CD4-positive, alpha-beta T cell (primary cell): Measurements from ENCODE around the gene CLEC16A. TPM values are rescaled to one million over a fixed set of nuclear protein-coding genes. Genes with fewer than 3 reads are reported as not detected.

Source experiments
- ATAC-seq: fragments of 200-7000 bp; cut with Tn5 transposase; one replicate; pipeline ENCODE4 v1.10.0; 2022; ENCODE audit warnings: mild to moderate bottlenecking; ENCODE audit not compliant: poor library complexity
- CTCF ChIA-PET: fragments of 350-600 bp; sonication (Branson Sonifier 250); formaldehyde crosslinking; loops from one replicate; lab custom pipeline; 2021; ENCODE audit warnings: antibody characterized with exemption, inconsistent platforms; lab: Charles Lee
- POLR2A ChIA-PET: fragments of 350-600 bp; sonication (Branson Sonifier 250); formaldehyde crosslinking; loops from one replicate; lab custom pipeline; 2021; ENCODE audit warnings: antibody characterized with exemption, inconsistent platforms; lab: Charles Lee
- DNase-seq, 14 experiments: peaks; one replicate each; pipeline ENCODE4 v3.0.0-alpha.2; 2013 to 2020; ENCODE audit warnings: mixed read lengths in 2 of 14
- H3K27ac ChIP-seq, 2 donors: one replicate each; pipeline versions ENCODE4 v1.5.1 to v1.7.0; 2013; ENCODE audit warnings: low read length in 2 of 2, low read depth in 1 of 2, mild to moderate bottlenecking in 1 of 2
- H3K27me3 ChIP-seq, 2 experiments: 1 replicate in 1 of 2; 2 replicates in 1 of 2; pipeline versions ENCODE4 v1.6.1 to v1.7.0; 2013; ENCODE audit warnings: low read length in 2 of 2, control low read depth in 1 of 2, mild to moderate bottlenecking in 1 of 2, moderate library complexity in 1 of 2; ENCODE audit not compliant: insufficient read depth in 2 of 2, control insufficient read depth in 1 of 2
- H3K36me3 ChIP-seq: one replicate; pipeline ENCODE4 v1.6.1; 2013; ENCODE audit warnings: low read length, control low read depth; ENCODE audit not compliant: insufficient read depth
- H3K4me1 ChIP-seq: one replicate; pipeline ENCODE4 v1.6.1; 2013; ENCODE audit warnings: low read length, control low read depth; ENCODE audit not compliant: insufficient read depth
- H3K4me3 ChIP-seq: one replicate; pipeline ENCODE4 v1.5.1; 2013; ENCODE audit warnings: mild to moderate bottlenecking, low read length, moderate library complexity
- H3K9me3 ChIP-seq, 2 experiments: 1 replicate in 1 of 2; 2 replicates in 1 of 2; pipeline versions ENCODE4 v1.6.1 to v1.7.0; 2013; ENCODE audit warnings: low read length in 2 of 2, mild to moderate bottlenecking in 2 of 2, control low read depth in 1 of 2, moderate library complexity in 1 of 2; ENCODE audit not compliant: control insufficient read depth in 1 of 2, insufficient read depth in 1 of 2
- H3K27ac Mint-ChIP-seq: one replicate; pipeline ENCODE4 v1.8.0; 2020; ENCODE audit warnings: mixed read lengths
- H3K27me3 Mint-ChIP-seq: one replicate; pipeline ENCODE4 v1.8.0; 2021; ENCODE audit warnings: mixed read lengths
- H3K36me3 Mint-ChIP-seq: one replicate; pipeline ENCODE4 v1.8.0; 2021; ENCODE audit warnings: low read depth, mixed read lengths
- H3K4me1 Mint-ChIP-seq: one replicate; pipeline ENCODE4 v1.8.0; 2021; ENCODE audit warnings: low read depth, mixed read lengths
- H3K4me3 Mint-ChIP-seq: one replicate; pipeline ENCODE4 v1.8.0; 2020; ENCODE audit warnings: mild to moderate bottlenecking, mixed read lengths
- H3K9me3 Mint-ChIP-seq: one replicate; pipeline ENCODE4 v1.8.0; 2020; ENCODE audit warnings: mixed read lengths
- CTCF ChIP-seq: fragments of 200-600 bp; IDR thresholded peaks from one replicate; pipeline ENCODE4 v1.8.0; 2022; ENCODE audit warnings: antibody characterized with exemption, mild to moderate bottlenecking
- intact Hi-C, 2 experiments: fragments of 100-400 bp; cut with DNase I in 1 of 2; cut with micrococcal nuclease in 1 of 2; formaldehyde crosslinking; loops; one replicate each; pipeline versions ENCODE4 v1.15.1 to v1.9.0; 2023 to 2025; cut with DNase I, micrococcal nuclease
- total RNA-seq, 174 experiments: library from RNA in 2 of 174; stranded (reverse) in 2 of 174; gene quantifications; one replicate each; pipeline ENCODE4 v1.2.3 and lab custom pipeline; 2021 to 2026

CLEC16A gene
- total RNA-seq, 2 experiments from 2014 or later: 21.7 to 22.7 TPM

- no peaks in the 10 kb centered on the region for H3K4me1 Mint-ChIP-seq
- H3K4me3 Mint-ChIP-seq: no peak overlapping the region
- no peak overlapping the region for H3K27ac Mint-ChIP-seq
- H3K9me3 ChIP-seq: no peaks in the 10 kb centered on the region
- TF ChIP-seq CTCF: no peak
- no peak for ATAC-seq
- no peaks in the 10 kb centered on the region for H3K9me3 Mint-ChIP-seq
- ChIA-PET POLR2A (no interaction called here), CTCF (no interaction called here)
- H3K4me1 ChIP-seq: no peaks in the 10 kb centered on the region
- intact Hi-C loops: no loop called here
- no peak overlapping the region for H3K27ac ChIP-seq
- peaks cover 32% of the 10 kb centered on the region for H3K36me3 ChIP-seq
- no peaks in the 10 kb centered on the region for H3K27me3 ChIP-seq
- peaks cover 34% of the 10 kb centered on the region for H3K36me3 Mint-ChIP-seq
- DNase-seq: no peak
- H3K27me3 Mint-ChIP-seq: no peaks in the 10 kb centered on the region
- H3K4me3 ChIP-seq: no peak overlapping the region
Measured at GRCh38 chr16:11168386-11169051, 224.2 kb downstream of the CLEC16A start.

- TF ChIP-seq CTCF: no peak
- Histone ChIP-seq H3K27me3 (no peaks in the 10 kb centered on the region), H3K27ac (no peak overlapping the region), H3K4me1 (no peaks in the 10 kb centered on the region), H3K36me3 (peaks cover 37% of the 10 kb centered on the region), H3K9me3 (no peaks in the 10 kb centered on the region), H3K4me3 (no peak overlapping the region)
- Mint-ChIP-seq H3K9me3 (no peaks in the 10 kb centered on the region), H3K27ac (no peak overlapping the region), H3K36me3 (peaks cover 44% of the 10 kb centered on the region), H3K27me3 (no peaks in the 10 kb centered on the region), H3K4me3 (no peak overlapping the region), H3K4me1 (peaks cover under 1% of the 10 kb centered on the region)
- ATAC-seq: no peak
- CTCF ChIA-PET: no interaction called here
- DNase-seq: no peak
- intact Hi-C loops: loop anchor here in 1 of 2 experiments (10.0 kb wide), 1 partner anchor 275 kb away; no protein-coding TSS in a partner anchor
- POLR2A ChIA-PET: no interaction called here
Measured at GRCh38 chr16:11169641-11170040, 225.3 kb downstream of the CLEC16A start.

- no peak for TF ChIP-seq CTCF
- Mint-ChIP-seq H3K9me3 (no peaks in the 10 kb centered on the region), H3K27ac (no peak overlapping the region), H3K36me3 (peaks cover 46% of the 10 kb centered on the region), H3K4me1 (peaks cover 6% of the 10 kb centered on the region), H3K27me3 (no peaks in the 10 kb centered on the region), H3K4me3 (no peak overlapping the region)
- POLR2A ChIA-PET: no interaction called here
- CTCF ChIA-PET: no interaction called here
- Histone ChIP-seq H3K36me3 (peaks cover 37% of the 10 kb centered on the region), H3K4me3 (no peak overlapping the region), H3K9me3 (no peaks in the 10 kb centered on the region), H3K27ac (no peak overlapping the region), H3K4me1 (no peaks in the 10 kb centered on the region), H3K27me3 (no peaks in the 10 kb centered on the region)
- ATAC-seq (no peak), DNase-seq (no peak)
- intact Hi-C loops: loop anchor here in 1 of 2 experiments (10.0 kb wide), 1 partner anchor 275 kb away; no protein-coding TSS in a partner anchor
Measured at GRCh38 chr16:11170201-11170600, 225.8 kb downstream of the CLEC16A start.
